K562 (cell line): ENCODE data around the gene TMEM243. TPM values are rescaled to one million over a fixed set of nuclear protein-coding genes. Genes with fewer than 3 reads are reported as not detected.

ENCODE experiments used
- ATAC-seq: fragments of 200-7000 bp; cut with Tn5 transposase; 3 replicates; pipeline ENCODE4 v1.9.1; 2020; ENCODE audit warnings: moderate library complexity
- BruUV-seq: library from RNA; stranded (reverse); fragments of 400-500 nt; replicated peaks from 2 replicates; lab custom pipeline; 2021; lab: Mats Ljungman, UMichigan
- CTCF ChIA-PET: fragments of 300-600 bp; formaldehyde crosslinking; extraction: SDS; loops from one replicate; lab custom pipeline; 2021; ENCODE audit warnings: low intra/inter-chr PET ratio; lab: Yijun Ruan, JAX
- POLR2A ChIA-PET: fragments of 300-600, 350-650 bp; sonication (Branson Sonifier 250); formaldehyde crosslinking; extraction: SDS; loops from one replicate; lab custom pipeline; 2021; ENCODE audit warnings: antibody characterized with exemption, inconsistent platforms; lab: Yijun Ruan, JAX
- DNase-seq, 4 experiments: peaks; one replicate each; pipeline versions ENCODE4 v3.0.0 to v3.0.0-alpha.2; 2011 to 2018; ENCODE audit warnings: low spot score in 3 of 4, mixed read lengths in 3 of 4; ENCODE audit errors: extremely low read depth in 1 of 4
- FAIRE-seq: peaks from 2 replicates; lab custom pipeline; 2011; peaks lifted over from hg19 to GRCh38; lab: Jason Lieb, UNC
- H2AFZ ChIP-seq: 2 replicates; pipeline ENCODE4 v1.6.0; 2011; ENCODE audit warnings: low read depth, low read length, control low read depth, inconsistent platforms
- H3K27ac ChIP-seq: fragments of 200-600 bp; 3 replicates; pipeline ENCODE4 v1.8.0; 2011; ENCODE audit warnings: low read depth, mild to moderate bottlenecking, control low read depth, inconsistent platforms, low read length, moderate library complexity, mixed read lengths; ENCODE audit errors: extremely low read depth
- H3K27me3 ChIP-seq, 2 experiments: fragments of 300-600 bp in 1 of 2; 2 replicates in 1 of 2; 3 replicates in 1 of 2; pipeline versions ENCODE4 v1.6.0 to v1.8.0; 2011; ENCODE audit warnings: inconsistent platforms in 2 of 2, low read length in 2 of 2, mild to moderate bottlenecking in 1 of 2, mixed read lengths in 1 of 2, moderate library complexity in 1 of 2; ENCODE audit not compliant: control insufficient read depth in 2 of 2, insufficient read depth in 2 of 2
- H3K36me3 ChIP-seq: fragments of 300-600 bp; 3 replicates; pipeline ENCODE4 v1.8.0; 2011; ENCODE audit warnings: mild to moderate bottlenecking, low read length, inconsistent platforms; ENCODE audit not compliant: control insufficient read depth, insufficient read depth
- H3K4me1 ChIP-seq, 2 experiments: fragments of 200-600 bp in 1 of 2; replicated peaks in 1 of 2; 2 replicates in 1 of 2; 3 replicates in 1 of 2; pipeline versions ENCODE4 v1.5.1 to v1.8.0; 2011; ENCODE audit warnings: inconsistent platforms in 2 of 2, low read length in 2 of 2, mild to moderate bottlenecking in 1 of 2, mixed read lengths in 1 of 2, moderate library complexity in 1 of 2; ENCODE audit not compliant: control insufficient read depth in 2 of 2, insufficient read depth in 2 of 2
- H3K4me2 ChIP-seq: 2 replicates; pipeline ENCODE4 v1.6.1; 2011; ENCODE audit warnings: low read length, control low read depth, inconsistent platforms, mixed read lengths; ENCODE audit not compliant: insufficient read depth
- H3K4me3 ChIP-seq: fragments of 200-600 bp; sonication (generic), shearing (Covaris generic); 2 replicates; pipeline ENCODE4 v1.5.1; 2016; ENCODE audit warnings: control low read depth, inconsistent platforms
- H3K79me2 ChIP-seq: fragments of 200-600 bp; 3 replicates; pipeline ENCODE4 v1.8.0; 2011; ENCODE audit warnings: low read length, inconsistent platforms; ENCODE audit not compliant: control insufficient read depth, insufficient read depth
- H3K9ac ChIP-seq, 2 experiments: 2 replicates each; pipeline versions ENCODE4 v1.6.0 to v1.6.1; 2011; ENCODE audit warnings: low read depth in 2 of 2, low read length in 2 of 2, control low read depth in 1 of 2, inconsistent platforms in 1 of 2, mild to moderate bottlenecking in 1 of 2, mixed read lengths in 1 of 2; ENCODE audit not compliant: insufficient read depth in 1 of 2
- H3K9me1 ChIP-seq: one replicate; pipeline ENCODE4 v1.6.0; 2011; ENCODE audit warnings: inconsistent platforms, mild to moderate bottlenecking, low read length, moderate library complexity; ENCODE audit not compliant: control insufficient read depth, insufficient read depth
- H3K9me3 ChIP-seq: replicated peaks from 2 replicates; pipeline ENCODE4 v1.5.1; 2011; ENCODE audit warnings: low read depth, low read length, inconsistent platforms; ENCODE audit not compliant: control insufficient read depth, insufficient read depth
- H4K20me1 ChIP-seq: replicated peaks from 2 replicates; pipeline ENCODE4 v1.6.1; 2011; ENCODE audit warnings: low read length, inconsistent platforms, mixed read lengths; ENCODE audit not compliant: control insufficient read depth, insufficient read depth
- POLR2G ChIP-seq: fragments of 200-400 bp; formaldehyde crosslinking; IDR thresholded peaks from 2 replicates; pipeline ENCODE4 v1.6.1; 2017; ENCODE audit warnings: low read depth, mild to moderate bottlenecking, antibody characterized with exemption, low read length, moderate library complexity
- RBFOX2 ChIP-seq: fragments of 200-400 bp; formaldehyde crosslinking; IDR thresholded peaks from 2 replicates; pipeline ENCODE4 v1.6.1; 2017; ENCODE audit warnings: low read depth, mild to moderate bottlenecking, low read length, moderate library complexity
- SP2 ChIP-seq: IDR thresholded peaks from 2 replicates; pipeline ENCODE4 v1.6.1; 2011; ENCODE audit warnings: mild to moderate bottlenecking, low read depth, low read length, moderate library complexity; ENCODE audit not compliant: poor library complexity, severe bottlenecking; ENCODE audit errors: extremely low read depth
- ZHX1 ChIP-seq: fragments of 150-350 bp; conservative IDR thresholded peaks from 2 replicates; pipeline ENCODE4 v1.6.1; 2014; ENCODE audit warnings: low read length
- WGBS: fragments of 100-300 bp; shearing (Covaris generic); methylation state at CpG from one replicate; pipeline ENCODE4 v1.1.6; 2016; ENCODE audit warnings: low coverage, mixed read lengths; ENCODE audit not compliant: insufficient coverage; ENCODE audit errors: missing lambda C conversion rate; 5-methylcytosine and 5-hydroxymethylcytosine counted together
- in situ Hi-C: fragments of 300-500 bp; cut with MboI; formaldehyde crosslinking; loops from 4 replicates; pipeline ENCODE4 v1.15.0; 2018; ENCODE audit warnings: inconsistent platforms, mixed read lengths
- intact Hi-C: fragments of 100-400 bp; cut with micrococcal nuclease; formaldehyde crosslinking; loops from 2 replicates; pipeline ENCODE4 v1.14.2; 2022
- polyA plus RNA-seq, 8 experiments: library from polyadenylated mRNA; depleted of rRNA in 4 of 8; stranded (reverse) in 5 of 8; unstranded in 3 of 8; fragments of >200 nt; fragmentation: Nextera tagmentation in 2 of 8; fragmentation: Illumina TruSeq in 1 of 8; extraction: Ambion mirVana in 2 of 8; extraction: Trizol in 1 of 8; gene quantifications; 2 replicates each; pipeline versions ENCODE4 v1.2.1 to v1.2.3, GENCODE V29; 2011 to 2014; ENCODE audit warnings: inconsistent platforms in 1 of 8, missing spikeins in 1 of 8
- total RNA-seq, 7 experiments: library from RNA; depleted of rRNA in 6 of 7; stranded (reverse); fragments of >200 nt in 6 of 7; fragmentation: Illumina TruSeq in 2 of 7; extraction: Trizol in 2 of 7; gene quantifications; 2 replicates each; pipeline versions ENCODE4 v1.2.1 to v1.2.3, GENCODE V29; 2011 to 2021; ENCODE audit warnings: low replicate concordance in 1 of 7

TMEM243 gene
- total and polyA plus RNA-seq, 9 of the 15 experiments (the other 6 are each of a cell fraction or from before 2014, with no cell fraction given), result 3.9 to 8.6 (median 6.1) TPM

- Histone ChIP-seq H3K9me1 (no peaks in the 10 kb centered on the region), H3K9ac (no peak overlapping the region; a peak in 1 of 4 replicates), H2AFZ (no peak overlapping the region), H3K4me2 (peak overlapping the region; percentile 20; the same call in 1 of the 2 replicates), H3K4me1 (peaks cover 3 to 25% of the 10 kb centered on the region in 2 experiments; a peak in 2 of 5 replicates), H3K27ac (no peak overlapping the region), H4K20me1 (0 out of 2 replicates have a peak, but pooled peaks cover 6% of the 10 kb centered on the region), H3K36me3 (peaks cover 42% of the 10 kb centered on the region), H3K4me3 (no peak overlapping the region), H3K79me2 (peaks cover 89% of the 10 kb centered on the region), H3K9me3 (no peaks in the 10 kb centered on the region), H3K27me3 (no peaks in the 10 kb centered on the region)
- intact Hi-C loops (loop anchor here (10.0 kb wide), 1 partner anchor 719 kb away; the partner anchor contains the start of genes DBF4 and SLC25A40), in situ Hi-C loops (no loop called here)
- BruUV-seq, result no TSS peak
- POLR2A ChIA-PET, result interaction anchor here (0.8 to 5.8 kb wide), 4 partner anchors 10 to 214 kb away, joined by 3 to 59 read pairs (median 7); no protein-coding TSS in a partner anchor
- TF ChIP-seq POLR2G (0 out of 2 replicates have a peak, but pooled peaks have one; percentile 3), SP2 (no peak), ZHX1 (no peak), RBFOX2 (0 out of 2 replicates have a peak, but pooled peaks have one; percentile 25)
- CTCF ChIA-PET, result no interaction called here
- FAIRE-seq, result no peak
- WGBS, result 78% methylated on average over 3 of the region's 3 CpGs
- DNase-seq, result no peak
- no peak for ATAC-seq
Measured at GRCh38 chr7:87155788-87156187, 63.7 kb downstream of the TMEM243 start.
